ENCODE measurements around the gene GPR179.
"Not testable (repeated sequence)": the region's sequence is repeated elsewhere in the genome, so short reads cannot be mapped to it uniquely, and the experiment has no call there.

Gene GPR179

DNA sequence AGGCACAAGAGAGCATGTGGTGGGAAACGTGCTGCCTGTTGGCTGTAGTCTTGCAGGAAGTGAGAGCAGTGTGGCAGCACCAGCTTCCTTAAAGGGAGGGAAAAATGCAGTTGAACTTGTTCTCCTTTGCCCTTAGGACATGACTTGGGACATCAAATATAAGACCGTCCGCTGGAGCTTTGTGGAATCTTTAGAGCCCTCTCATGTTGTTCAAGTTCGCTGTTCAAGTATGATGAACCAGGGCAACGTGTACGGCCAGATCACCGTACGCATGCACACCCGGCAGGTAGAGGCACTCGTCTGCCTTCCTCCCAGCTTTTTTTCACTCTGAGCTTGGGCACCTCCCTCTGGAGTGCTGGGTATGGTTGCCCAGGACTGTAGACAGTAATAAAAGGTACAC lies 23.3 kb downstream of the GPR179 start:
- DNase-seq: no peak

DNA sequence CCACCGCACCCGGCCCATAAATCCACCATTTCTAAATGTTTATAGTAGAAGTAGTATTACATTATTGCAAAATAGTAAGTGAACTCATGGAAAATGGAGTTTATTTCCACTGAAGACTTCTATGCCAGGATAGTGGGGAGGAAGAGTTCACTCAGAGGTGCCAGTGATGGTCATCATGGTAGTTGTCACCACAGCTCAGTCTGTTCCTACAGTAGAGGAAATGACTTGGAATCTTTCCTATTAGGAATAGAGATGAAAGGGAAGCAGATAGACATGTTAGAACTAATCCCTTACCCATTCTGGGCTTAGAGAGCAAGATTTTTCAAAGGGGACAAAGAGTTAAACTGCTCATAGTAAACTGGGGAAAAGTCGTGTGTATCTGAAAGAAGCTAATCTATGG lies 26.7 kb downstream of the GPR179 start:
- DNase-seq: no peak

DNA sequence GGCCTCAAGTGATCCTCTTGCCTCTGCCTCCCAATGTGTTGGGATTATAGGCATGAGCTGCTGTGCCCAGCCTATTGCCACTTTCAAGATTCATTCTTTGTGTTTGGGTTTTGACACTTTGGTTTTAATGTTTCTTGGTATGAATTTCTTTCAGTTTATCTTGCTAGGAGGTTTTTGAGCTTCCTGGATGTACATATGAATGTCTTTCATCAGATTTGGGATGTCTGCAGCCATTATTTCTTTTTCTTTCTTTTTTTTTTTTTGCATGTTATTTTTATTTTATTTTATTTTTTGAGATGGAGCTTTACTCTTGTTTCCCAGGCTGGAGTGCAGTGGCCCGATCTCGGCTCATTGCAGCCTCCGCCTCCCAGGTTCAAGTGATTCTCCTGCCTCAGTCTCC lies 28.3 kb downstream of the GPR179 start:
- DNase-seq: no peak

DNA sequence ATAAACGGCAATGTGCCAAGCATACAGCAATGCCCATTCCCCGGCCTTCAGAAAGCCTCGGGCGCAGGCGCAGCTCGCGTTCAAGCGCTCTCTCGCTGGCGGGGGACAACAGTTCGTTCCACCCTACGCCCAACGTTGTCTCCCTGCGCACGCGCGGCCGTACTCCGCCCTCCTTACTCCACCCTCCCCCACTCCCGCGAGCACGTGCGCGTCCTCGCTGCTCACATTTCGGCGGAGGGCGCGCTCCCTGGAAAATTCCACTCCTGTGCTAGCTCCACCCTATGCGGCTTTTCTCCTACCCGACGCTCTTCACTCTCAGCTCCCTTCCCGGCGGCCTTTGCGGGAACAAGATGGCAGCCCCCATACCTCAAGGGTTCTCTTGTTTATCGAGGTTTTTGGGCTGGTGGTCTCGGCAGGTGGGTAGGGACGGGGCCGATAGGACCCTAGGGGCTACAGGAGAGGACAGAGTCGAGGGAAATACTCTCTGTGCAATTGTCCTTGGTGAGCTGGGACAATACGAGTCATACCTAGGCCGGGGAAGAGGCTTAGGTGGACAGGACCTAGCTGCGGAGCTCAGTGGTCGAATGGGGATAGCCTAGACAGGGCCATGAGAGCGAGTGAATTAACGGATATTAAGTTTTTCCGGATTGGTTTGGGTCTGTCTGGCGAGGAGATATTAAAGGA lies 46.8 kb downstream of the GPR179 start, which contains the start of gene MRPL45:
TSS of gene MRPL45 (plus strand) at position 335 of the 684 bp plus-strand sequence. CDS start at position 351, 16 bp downstream.
- peak; percentile 98 for DNase-seq

DNA sequence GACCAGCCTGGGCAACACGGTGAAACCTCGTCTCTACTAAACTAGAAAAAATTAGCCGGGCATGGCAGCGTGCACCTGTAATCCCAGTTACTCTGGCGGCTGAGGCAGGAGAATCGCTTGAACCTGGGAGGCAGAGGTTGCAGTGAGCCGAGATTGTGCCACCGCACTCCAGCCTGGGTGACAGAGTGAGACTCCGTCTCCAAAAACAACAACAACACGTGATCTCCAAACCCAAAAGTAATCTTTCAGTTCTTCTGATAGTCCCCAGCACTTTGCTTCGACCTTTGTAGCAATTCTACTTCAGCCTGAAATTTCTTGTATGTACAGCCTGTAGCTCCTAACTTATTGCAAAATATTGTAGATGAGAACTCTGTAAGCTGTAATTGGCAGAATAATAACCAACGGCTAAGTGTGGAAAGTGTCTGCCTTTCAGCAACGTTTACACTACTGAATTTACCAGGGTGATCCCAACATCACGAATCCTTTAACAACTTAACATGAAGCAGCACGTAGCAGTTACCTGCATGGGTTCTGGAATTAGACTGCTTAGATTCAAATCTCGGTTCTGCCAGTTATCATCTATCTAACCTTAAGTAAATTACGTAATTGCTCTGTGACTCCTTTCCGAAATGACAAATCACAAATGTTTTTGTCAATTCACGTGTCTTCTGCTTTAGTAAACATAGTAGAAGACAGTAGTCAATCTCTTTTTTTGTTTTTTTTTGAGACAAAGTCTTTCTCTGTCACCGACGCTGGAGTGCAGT lies 48.0 kb downstream of the GPR179 start:
- DNase-seq: not testable (repeated sequence)

DNA sequence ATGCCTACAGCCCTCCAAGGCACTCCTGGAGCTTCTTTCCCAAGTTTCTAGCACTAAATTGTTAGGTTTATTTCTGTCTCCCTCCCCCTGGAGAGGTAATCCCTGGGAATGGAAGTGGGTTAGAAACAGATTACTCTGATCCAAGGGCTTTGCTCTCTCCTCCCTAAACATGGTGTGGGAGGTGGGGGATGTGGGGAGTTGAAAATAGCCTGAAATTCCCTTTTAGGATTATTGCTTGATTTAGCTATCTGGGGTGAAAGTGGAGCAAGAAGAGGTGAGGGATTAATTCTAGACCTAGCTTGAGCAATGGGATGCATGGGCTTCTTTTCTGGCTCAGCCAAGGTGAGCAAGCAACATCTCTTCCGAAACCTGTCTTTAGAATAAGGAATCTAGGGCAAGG lies 54.0 kb downstream of the GPR179 start:
- not testable (repeated sequence) for DNase-seq

DNA sequence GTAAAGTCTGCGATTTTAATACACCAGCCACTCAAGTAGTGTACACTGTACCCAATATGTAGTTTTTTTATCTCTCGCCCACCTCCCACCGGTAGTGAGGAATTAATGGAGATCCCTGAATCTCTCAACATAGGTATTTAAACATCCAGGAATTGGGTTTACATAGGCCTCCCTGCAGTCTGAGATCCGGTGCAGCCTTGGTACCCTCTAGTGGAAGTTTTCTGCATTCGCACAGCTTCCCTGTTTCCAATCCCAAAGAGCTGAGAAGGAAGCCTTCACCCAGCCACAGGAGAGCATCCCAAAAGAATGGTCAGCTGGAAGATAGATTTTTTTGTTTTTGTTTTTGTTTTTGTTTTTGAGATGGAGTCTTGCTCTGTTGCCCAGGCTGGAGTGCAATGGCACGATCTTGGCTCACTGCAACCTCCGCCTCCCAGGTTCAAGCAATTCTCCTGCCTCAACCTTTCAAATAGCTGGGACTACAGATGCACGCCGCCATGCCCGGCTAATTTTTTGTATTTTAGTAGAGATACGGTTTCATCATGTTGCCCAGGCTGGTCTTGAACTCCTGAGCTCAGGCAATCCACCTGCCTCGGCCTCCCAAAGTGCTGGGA lies 55.4 kb downstream of the GPR179 start:
- not testable (repeated sequence) for DNase-seq

DNA sequence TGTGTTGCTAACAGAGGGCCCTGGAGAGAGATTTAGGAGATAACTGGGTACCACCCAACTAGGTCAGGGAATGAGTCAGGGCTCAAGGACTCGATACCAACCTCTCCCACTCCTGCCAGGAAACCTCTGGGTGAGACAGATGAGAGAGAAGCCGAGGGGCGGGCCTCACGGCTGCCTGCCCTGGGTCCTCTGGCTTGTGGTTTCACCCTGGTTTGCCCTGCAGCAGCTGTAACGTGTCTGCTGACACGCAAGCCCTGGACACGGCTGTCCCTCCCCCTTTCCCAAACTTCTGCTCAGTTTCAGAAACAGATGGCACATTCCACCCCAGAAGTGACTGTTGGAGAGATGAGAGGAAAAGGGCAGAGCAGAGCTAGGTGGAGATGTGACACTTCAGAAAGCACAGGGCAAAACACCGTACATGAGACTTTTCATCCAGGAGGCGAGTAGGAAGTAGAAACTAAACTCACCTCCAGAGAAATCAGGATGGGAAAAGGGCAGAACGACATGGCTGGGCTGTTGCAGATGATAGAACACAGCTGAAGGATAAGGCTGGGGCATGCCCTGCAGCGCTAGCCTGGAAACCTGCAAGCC lies 57.2 kb downstream of the GPR179 start:
- DNase-seq: peak; percentile 19

DNA sequence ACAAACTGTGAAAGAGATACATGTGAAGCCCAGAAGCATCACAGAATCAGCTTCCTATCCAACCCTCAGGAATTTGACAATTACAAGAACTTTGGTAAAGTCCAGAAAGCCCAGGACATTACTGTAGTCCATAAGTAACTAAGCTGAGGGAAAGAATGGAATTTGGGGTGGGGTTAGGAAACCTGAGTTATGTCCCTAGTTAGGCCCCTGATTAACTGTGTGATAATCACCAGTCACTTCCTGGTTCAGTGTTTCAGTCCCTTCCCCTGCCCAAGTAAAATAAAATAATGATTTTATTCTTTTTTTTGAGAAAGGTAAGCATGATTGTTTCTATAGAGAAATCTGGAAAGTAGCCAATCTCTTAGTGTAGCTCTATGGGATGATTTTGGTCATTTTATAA lies 57.8 kb downstream of the GPR179 start:
- not testable (repeated sequence) for DNase-seq
